CD4-positive, alpha-beta T cell treated with Interleukin-1 beta for 1 hour (primary cell): ENCODE results near the gene SLC5A9.
"Not testable (repeated sequence)": the region's sequence is repeated elsewhere in the genome, so short reads cannot be mapped to it uniquely, and the experiment has no call there.

ENCODE experiments used
- DNase-seq, 2 donors: peaks; one replicate each; pipeline ENCODE4 v3.0.0-alpha.2; 2020 to 2022

Gene SLC5A9

DNA sequence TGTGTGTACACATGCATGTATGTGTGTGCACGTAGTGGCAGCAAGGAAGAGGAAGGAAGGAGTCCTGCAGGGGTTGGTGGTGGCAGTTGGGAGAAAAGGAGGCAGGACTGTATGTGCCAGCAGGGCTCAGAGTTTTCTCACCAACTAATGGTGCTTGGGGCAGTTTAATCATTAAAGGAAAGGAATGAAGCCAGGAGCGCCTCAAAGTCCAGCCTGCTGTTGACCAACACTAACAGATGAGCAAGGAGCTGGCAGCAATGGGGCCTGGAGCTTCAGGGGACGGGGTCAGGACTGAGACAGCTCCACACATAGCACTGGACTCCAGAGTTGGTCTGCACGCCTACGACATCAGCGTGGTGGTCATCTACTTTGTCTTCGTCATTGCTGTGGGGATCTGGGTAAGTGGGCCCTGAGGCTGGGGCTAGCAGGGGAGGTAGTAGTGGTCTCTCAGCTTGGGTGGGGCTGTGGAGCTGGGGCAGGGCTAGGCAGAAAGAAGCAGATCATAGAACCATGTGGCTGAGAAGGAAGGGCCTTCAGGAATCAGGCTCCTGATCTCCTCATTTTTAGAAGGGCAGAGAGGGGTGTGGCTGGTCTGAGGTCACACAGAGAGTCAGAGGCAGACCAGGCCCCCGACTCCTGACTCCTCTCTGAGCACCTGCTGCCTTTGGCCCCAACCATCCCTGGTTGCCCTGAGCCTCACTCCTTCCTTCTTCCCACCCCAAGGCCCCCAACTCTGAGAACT lies at the start of gene SLC5A9:
TSS of gene SLC5A9 (plus strand) at position 216 of the 742 bp plus-strand sequence. CDS start at position 237, 21 bp downstream.
- DNase-seq, result no peak

DNA sequence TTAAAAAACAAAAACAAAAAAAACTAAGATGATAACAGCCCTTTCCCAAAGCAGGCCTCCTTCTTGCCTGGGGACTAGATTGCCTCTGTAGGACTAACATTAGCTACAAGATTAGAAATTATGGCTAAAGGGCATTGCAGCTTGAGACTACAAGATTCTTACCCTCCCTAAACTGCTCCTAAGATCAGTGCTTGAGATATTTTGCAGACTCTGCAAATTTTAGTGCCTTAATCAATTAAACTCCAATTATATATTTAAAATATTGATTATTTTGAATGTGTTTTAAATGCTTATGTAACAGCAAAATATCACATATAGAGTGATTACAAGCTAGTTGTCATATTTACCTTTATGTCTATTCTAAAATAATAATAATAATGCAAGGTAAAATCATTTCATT lies 47.4 kb upstream of the SLC5A9 start:
- DNase-seq, result no peak

DNA sequence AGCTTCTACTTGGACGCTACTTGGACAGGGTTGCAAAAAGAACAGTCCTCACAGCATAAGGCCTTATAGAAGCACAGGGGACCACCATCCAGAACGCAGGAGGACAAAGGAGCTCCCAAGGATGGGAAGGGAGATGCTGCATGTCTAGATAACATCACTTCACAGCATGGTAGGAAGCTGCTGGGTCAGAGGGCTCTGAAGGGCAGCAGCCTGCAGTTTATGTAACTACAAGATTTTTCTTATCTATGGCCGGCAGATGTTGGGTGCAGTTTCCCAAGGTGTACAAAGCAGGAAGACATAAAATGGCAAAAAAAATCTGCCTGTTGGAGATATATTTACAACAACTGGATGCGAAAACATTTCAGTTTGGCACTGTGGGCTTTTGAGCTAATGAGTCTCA lies 45.3 kb upstream of the SLC5A9 start:
- no peak for DNase-seq

DNA sequence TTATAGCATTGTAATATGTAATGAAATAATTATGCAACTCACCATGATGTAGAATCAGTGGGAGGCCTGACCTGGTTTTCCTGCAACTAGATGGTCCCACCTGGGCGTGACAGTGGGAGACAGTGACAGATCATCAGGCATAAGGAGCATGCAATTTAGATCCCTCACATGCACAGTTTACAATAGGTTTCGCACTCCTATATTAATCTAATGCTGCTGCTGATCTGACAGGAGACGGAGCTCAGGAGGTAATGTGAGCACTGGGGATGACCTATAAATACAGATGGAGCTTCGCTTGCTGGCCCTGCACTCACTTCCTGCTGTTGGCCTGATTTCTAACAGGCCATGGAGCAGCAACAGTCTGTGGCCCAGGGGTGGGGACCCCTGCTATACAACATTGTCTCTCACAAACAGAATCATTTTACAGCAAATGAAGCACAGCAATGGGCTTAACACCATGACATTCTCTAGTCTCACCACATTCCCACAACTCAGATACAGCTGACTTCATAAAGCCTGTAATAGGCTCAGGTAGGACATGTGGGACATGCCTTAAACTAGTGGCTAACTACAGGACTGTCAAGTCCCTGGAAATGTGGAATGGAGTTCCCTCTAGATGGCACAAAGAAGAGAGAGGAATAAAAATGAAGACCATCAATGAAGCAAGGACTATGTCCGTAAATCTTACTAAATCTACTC lies 40.7 kb upstream of the SLC5A9 start:
- DNase-seq, result no peak

DNA sequence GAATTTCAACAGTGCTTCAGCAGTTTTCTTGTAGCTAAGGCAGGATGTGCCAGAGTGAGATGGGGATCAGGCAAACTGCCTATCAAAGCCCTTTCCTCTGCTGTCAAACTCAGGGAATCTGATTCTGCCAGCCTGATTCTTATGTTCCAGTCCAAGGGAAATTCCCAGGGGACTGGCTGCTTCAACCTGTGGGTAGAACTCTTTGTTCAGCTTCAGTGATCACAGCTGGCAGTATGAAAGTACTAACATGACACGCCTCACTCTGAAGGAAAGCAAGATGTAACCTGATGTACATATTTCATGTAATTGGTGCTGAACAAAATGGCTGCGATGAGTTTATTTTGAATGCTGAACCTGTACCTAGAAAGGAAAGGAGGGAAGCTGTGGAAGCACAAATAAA lies 40.1 kb upstream of the SLC5A9 start:
- no peak for DNase-seq

DNA sequence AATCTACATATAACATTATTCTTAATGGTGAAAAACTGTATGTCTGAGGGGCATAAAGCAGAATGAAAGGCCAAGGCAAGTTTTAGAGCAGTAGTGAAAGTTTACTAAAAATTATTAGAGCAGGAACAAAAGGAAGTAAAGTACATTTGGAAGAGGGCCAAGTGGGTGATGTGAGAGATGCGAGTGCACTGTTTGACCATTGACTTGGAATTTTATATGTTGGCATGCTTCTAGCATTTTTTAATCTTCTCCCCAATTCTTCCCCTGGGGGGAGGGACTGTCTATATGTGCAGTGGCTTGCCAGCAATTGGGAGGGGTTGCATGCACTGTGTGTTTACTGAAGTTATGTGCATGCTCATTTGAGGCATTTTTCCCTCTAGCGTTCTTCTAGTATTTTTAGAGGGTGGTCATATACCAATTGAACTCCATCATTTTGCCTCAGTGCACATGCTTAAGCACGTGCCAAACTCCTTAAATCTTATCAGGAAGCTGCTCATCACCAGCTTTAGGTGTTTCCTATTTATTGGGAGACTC lies 36.1 kb upstream of the SLC5A9 start:
- no peak for DNase-seq

DNA sequence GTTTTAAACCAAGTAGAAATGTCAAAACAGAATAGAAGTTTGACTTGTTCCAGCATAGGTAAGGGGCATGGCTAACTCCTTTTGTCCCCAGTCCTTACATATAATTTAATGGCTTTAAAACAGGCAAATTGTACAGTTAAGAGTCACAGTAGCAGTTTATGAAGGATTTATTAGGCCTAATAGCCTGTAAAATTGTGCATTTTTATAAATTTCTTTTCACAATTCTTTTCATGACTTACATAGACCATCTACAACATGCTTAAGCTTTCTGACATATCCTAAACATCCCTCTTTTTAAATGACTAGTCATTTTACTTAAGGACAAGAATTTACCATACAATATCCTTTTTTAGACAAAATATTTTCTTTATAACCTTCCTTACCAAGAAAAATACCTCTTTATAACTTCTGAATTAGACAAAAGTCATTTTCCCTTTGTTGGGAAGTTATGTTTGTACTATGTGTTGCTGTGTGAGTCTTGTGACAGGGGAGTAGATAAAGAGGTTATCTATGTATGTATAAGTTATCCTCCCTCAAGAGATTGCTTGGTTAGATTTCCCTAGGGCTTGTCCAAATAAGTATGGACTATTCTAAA lies 34.5 kb upstream of the SLC5A9 start:
- DNase-seq, result no peak

DNA sequence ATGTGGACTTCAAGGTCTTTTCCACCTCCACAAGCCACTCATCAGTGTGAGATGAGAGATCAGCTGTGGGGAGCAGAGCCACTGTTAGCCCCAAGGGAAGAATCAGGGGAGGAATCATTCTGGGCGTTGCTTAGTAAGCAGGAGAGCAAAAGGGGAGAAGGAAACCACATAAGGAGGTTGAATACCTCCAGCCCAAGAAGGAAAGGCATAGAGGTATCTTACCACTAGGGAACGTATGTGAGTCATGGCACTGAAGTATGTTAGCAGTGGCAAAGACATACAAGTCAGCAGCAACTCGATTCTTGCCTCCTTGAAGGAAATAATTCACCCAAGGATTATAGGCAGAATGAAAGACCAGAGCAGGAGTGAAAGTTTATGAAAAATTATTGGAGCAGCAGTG lies 31.6 kb upstream of the SLC5A9 start:
- DNase-seq, result no peak

DNA sequence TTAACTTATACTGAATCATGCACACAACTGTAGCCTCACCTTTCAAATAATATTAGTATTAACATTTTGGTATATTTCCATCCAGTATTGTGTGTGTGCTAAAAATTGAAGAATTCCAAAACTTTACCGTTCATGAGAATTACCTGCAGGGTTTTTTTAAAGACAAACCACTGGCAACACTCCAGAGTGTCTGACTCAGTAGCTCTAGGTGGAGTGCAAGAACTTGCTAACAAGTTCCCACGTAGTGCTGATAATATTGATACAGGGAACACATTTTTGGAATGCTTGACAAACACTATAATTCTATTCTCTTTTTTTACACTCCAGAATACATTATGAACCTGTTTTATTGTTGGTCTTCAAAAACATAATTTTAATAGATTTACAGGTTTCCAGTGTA lies 27.7 kb upstream of the SLC5A9 start:
- no peak for DNase-seq

DNA sequence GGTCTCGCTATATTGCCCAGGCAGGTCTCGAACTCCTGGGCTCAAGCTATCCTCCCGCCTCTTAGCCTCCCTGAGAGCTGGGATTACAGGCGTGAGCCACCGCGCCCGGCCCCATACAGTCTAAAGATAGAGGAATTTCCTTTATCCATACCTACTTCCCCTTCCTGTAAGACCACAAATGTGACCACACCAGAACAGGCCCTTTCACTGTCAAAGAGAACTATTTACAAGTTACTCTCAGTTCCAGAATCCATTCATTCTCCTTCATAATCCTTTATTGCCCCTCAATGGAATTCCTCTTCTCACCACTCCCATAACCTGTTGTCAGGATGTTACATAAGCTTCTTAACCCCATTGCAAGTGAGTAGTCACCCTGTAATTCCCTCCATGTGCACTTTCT lies 26.3 kb upstream of the SLC5A9 start:
- DNase-seq, result no peak

DNA sequence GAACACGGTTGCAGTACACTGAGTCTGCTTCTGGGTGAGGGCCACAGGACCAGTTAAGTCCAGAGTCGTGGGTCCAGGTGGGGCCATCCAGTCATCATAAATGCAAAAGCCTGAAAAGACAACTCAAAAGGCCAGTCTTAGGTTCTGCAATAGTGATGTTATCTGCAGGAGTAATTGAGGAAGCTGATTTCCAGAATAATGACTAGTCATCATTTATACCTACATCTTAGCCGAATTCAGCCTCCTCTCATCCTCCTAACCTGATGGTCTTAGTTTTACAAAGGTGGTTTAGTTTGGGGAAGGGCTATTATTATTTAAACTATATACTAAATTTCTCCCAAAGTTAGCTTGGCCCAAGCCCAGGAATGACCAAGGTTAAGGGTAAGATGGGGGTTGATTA lies 23.5 kb upstream of the SLC5A9 start:
- no peak for DNase-seq

DNA sequence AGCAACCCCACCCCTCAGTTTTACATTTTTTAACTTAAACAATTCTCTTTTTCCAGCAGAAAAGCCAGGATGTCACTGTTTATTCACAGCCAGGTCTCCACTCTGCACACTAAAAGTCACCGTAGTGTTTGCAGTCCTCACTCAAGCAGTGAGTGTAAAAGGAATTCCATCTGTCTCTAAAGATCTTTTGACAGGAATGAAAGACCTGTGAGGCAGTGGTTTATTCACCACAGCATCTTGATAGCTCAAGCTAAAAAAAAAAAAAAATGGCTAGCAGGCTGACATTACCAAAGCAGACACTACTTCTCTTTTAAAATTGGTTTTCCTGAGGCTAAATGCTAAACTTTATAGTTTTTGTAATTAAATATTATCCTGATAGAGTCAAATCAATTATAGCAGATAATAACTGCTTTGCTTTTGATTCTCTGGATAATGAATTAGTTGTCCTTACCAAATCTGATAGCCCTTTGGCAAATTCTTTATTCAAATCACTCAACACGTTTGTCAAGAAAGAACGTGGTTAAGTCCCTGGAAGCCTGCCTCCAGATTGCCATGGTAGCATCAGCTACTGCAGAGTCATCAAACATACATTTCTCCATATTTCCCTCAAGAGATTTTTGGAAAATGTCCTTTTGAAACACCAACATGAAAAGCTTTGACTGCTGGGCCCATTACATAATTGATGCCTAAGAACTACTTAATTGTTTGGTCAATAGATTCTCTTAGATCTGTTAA lies 22.2 kb upstream of the SLC5A9 start:
- no peak for DNase-seq

DNA sequence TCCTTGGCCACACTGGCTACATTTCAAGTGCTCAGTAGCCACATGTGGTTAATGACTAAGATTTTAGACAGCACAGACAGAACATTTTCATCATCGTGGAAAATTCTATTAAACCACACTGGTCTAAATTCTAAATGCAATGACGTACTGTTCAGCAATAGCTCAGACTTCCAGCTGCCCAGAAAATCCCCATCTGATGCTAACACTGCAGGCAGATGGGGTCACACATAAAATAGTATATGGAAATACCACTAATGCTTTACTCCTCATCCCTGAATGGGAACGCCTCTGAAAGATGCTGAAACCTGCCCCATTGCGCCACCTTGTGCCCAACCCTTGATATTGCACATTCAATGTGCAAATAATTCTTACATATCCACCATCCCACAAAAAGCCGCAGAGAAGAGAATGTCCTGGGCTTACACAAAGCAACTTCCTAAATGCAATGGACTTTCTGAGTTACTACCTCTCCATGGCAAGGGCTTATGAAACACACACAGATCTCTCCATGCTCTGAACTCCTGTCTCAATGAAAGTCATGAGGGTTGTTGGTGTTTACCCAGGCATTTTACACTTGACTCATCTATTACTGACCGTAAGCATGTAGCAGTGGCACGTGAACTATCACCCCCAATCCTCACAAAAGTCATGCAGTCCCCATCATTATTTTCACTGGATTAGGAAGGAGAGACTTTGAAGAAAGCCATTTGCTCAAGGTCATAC lies 20.3 kb upstream of the SLC5A9 start:
- DNase-seq, result peak; percentile 34 to 40

DNA sequence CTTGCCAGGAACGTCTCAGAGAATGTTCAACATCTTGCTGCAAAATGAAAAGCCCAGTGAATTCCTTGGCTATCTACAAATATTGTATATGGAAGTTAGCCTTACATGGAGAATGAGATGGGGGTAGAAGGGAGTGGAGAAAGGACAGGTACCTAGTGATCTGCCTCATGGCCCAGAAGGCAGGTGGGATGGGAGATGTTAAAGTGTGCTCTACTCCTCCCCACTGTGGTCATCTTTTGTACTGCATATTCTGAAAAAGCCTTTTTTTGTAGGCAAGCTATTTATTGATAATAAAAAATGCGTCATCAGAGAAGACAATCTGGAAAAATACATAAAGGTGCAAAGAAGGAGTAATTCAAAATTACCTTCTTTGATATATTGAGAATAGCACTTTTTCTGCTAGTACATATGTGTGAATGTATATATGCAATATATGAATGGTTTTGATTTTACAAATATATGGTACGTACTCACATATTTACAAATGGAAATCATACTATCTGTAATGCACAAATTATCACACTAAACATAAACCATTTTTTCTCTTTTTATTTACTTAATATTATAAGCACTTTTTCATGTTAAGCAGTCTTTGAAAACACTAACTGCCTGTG lies 19.1 kb upstream of the SLC5A9 start:
- DNase-seq, result no peak

DNA sequence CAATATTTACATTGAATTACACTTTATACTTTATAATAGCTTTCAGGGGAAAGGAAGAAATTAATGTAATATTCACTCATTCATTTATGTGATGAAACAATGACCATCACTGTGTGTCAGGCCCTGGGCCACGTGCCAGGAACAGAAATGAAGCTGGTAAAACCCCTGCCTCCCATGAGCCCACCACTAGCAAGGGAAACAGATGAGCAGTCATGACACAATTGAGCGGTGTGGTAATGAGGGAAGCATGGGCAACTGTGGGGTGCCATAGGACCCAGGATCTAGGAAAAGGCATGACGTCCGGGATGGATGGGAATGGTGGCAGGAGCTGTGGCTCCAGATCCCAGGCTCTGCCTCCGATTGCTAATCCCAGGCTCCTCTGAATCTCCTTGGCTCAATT lies 17.0 kb upstream of the SLC5A9 start:
- DNase-seq, result no peak

DNA sequence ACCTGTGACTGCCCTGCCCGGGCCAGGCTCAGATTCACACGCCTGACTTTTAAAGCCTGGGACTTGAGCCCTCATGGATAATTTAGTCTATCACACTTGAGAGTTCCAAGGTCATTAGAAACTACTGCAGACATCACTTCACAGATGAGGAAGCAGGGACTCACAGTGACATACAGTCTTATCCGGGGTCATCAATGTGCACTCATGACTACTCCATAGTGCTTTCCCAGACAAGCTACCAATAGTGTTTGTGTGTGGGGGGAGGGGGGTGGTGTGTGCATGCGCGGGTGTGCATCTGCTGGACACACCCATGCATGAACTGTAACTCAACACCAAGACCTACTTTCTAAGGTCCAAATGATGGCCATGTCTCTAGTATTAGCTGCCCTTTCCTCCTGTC lies 16.1 kb upstream of the SLC5A9 start:
- no peak for DNase-seq

DNA sequence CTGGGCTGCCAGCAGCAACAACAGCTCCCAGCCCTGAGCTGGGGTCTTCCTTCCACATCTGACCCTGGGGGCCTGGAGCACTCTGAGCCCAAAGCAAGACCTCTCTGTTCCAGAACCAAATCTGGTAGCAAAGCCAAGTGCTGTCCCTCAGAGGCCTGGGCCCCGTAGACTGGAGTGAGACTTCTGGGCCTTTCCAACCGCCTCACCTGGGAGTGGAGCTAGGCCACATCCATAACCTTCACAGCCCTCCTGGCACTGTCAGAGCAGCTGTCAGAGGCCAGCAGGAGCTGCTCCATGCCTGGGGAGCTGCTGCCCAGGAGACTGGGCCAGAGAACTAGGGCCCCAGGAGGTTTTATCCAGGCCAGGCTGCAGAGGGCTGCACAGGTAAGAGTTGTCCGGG lies 15.4 kb upstream of the SLC5A9 start:
- no peak for DNase-seq

DNA sequence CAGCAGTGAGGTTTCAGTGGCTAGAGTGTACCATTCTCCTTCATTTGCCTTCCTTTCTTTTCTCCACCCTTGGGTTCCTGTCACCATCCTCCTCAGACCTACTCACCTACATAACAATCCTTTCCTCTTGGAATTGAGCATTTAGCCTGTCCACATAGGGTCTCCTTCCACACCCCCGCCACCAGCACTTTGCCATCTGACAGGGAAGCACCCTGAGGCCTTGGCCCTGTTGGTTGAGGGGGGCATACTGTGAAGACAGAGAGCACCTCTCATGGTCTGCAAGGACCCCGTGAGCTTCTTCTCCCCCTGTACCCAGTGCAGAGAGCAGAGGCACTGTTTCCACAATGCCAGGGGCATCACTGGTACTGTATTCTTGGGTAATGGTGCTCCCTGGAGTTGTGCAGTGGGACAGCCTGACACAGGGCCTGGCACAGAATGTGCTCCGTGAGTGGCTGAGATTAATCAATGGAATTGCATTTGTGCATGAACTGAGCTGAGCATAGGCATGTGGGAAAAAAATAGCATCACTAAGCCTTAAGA lies 14.9 kb upstream of the SLC5A9 start:
- no peak for DNase-seq

DNA sequence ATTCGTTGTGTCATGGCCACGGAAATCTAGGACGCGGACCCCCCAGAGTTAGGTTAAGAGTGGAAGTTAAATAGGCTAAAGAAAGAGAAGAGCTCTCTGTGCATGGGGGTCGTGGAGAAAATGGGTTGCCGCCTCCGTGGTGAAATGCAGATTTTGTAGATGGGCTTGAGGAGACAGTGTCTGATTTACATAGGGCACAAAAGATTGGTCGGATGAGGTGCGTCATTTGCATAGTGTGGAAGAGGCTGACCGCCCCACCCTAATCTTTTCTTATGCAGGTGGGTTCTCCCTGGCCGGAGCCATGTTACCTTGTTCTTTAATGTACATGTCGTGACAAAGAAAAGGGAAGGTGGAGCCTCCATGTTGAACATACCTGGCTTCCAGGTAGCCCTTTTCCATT lies 14.3 kb upstream of the SLC5A9 start:
- no peak for DNase-seq

DNA sequence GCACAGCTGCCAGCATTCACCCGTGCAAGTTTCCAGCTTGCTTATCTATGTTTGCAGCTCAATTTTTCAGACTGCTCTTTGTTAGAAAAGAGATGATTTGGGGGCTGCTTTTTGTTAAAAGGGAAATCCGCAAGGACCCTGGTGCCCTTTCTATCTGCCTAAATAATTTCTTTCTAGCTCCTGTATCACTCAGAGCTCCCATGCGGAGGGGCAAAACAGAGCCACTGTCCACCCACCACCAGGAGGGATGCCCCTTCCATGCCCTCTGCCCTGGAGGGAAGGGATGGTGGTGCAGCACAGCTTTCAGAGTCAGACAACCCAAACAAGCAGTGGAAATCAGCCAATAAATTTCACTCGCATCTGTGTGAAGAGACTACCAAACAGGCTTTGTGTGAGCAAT lies 13.9 kb upstream of the SLC5A9 start:
- DNase-seq, result no peak

DNA sequence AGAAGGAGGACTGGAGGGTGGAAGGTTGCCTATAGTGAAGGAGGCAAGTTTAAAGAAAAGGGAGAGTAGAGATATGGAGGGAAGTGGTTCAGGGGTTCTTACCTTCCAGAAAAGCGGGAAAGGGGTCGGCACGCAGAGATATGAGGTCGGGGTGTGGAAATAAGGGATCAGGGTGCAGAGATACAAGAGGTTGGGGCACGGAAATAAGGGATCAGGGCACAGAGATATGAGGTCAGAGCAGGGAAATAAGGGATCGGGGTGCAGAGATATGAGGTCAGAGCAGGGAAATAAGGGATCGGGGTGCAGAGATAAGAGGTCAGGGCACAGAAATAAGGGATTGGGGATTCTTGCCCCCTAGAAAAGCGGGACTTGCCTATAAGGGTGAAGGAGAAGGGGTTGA lies 9.1 kb upstream of the SLC5A9 start:
- not testable (repeated sequence) for DNase-seq

DNA sequence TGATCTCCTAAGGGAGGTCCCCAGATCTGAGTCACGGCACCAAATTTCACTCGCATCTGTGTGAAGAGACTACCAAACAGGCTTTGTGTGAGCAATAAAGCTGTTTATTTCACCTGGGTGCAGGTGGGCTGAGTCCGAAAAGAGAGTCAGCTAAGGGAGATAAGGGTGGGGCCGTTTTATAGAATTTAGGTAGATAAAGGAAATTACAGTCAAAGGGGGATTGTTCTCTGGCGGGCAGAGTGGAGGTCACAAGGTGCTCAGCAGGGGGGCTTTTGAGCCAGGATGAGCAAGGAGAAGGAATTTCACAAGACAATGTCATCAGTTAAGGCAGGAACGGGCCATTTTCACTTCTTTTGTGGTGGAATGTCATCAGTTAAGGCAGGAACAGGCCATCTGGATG lies 8.2 kb upstream of the SLC5A9 start:
- not testable (repeated sequence) for DNase-seq
